ENCODE data around the gene CTDP1.

The CTDP1 gene

DNA sequence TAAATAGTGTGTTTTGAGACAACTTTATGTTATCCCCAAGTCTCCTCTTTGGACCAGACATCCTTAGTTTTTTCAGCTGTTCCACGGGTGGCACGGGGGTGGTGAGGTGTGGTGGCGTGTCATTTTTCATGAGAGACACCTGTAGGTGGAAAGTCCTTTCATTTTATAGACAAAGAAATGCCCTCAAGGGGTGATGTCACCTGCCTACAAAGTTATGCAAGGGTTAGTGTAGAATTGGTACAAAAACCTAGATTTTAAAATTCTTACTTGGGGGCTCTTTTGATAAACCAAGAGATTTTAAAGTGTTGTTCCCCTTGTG is 15.3 kb downstream of the CTDP1 start:
- no peak overlapping the region for H3K4me3 ChIP-seq (ENCODE audit: low read depth, low read length, poor library complexity, severe bottlenecking)

DNA sequence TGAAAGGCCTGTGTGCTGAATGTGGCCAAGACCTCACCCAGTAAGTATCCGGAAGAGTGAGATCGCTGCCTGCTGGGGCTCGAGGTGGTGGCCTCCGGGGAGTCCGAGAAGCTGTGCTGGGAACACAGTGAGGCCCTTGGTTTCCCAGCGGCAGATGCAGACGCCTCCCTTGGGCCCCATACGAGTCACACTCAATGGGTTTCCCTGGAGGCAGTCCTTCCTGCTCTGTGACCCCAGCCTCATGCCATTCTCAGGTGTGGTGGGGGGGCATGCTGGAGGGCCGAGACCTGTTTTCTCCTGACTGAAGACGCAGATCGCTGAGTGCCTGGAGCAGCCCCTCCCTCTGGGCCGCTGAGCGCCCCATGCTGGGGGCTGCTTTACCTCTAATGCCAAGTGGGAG is 15.7 kb downstream of the CTDP1 start:
- Histone ChIP-seq H3K36me3 (ENCODE audit: insufficient read depth, low read length) (peaks cover 51% of the 10 kb centered on the region), H3K9me3 (ENCODE audit: low read length) (no peaks in the 10 kb centered on the region), H3K4me3 (ENCODE audit: low read depth, low read length, poor library complexity, severe bottlenecking) (no peak overlapping the region), H3K79me2 (ENCODE audit: insufficient read depth, low read length) (peaks cover 5% of the 10 kb centered on the region; the same call in 1 of the 2 replicates), H3F3A (ENCODE audit: insufficient read depth, low read length) (no peaks in the 10 kb centered on the region), H4K20me1 (ENCODE audit: insufficient read depth, low read length) (no peaks in the 10 kb centered on the region), H3K27me3 (ENCODE audit: insufficient read depth, low read length) (no peaks in the 10 kb centered on the region), H3K9ac (ENCODE audit: low read length) (no peak overlapping the region), H3K4me1 (ENCODE audit: insufficient read depth, low read length, severe bottlenecking) (no peaks in the 10 kb centered on the region), H3K27ac (ENCODE audit: low read depth, low read length, poor library complexity, severe bottlenecking) (no peak overlapping the region), H3K4me2 (ENCODE audit: low read length) (no peak overlapping the region), H2AFZ (ENCODE audit: low read length) (no peak overlapping the region), H3K9me2 (ENCODE audit: low read depth, low read length) (no peaks in the 10 kb centered on the region)
- TF ChIP-seq EZH2 (IDR thresholded peaks at IDR 0.05; ENCODE audit: borderline replicate concordance, low read length), result no peak

More for the DNA sequence above, 15.3 kb downstream of the CTDP1 start:
- Histone ChIP-seq H3K36me3 (ENCODE audit: insufficient read depth, low read length) (peaks cover 47% of the 10 kb centered on the region), H3K4me2 (ENCODE audit: low read length) (no peak overlapping the region), H3K79me2 (ENCODE audit: insufficient read depth, low read length) (peaks cover 5% of the 10 kb centered on the region; the same call in 1 of the 2 replicates), H3F3A (ENCODE audit: insufficient read depth, low read length) (no peaks in the 10 kb centered on the region), H4K20me1 (ENCODE audit: insufficient read depth, low read length) (no peaks in the 10 kb centered on the region), H3K27me3 (ENCODE audit: insufficient read depth, low read length) (no peaks in the 10 kb centered on the region), H2AFZ (ENCODE audit: low read length) (no peak overlapping the region), H3K9me3 (ENCODE audit: low read length) (no peaks in the 10 kb centered on the region), H3K27ac (ENCODE audit: low read depth, low read length, poor library complexity, severe bottlenecking) (no peak overlapping the region), H3K9ac (ENCODE audit: low read length) (no peak overlapping the region), H3K9me2 (ENCODE audit: low read depth, low read length) (no peaks in the 10 kb centered on the region), H3K4me1 (ENCODE audit: insufficient read depth, low read length, severe bottlenecking) (no peaks in the 10 kb centered on the region)
- no peak for TF ChIP-seq EZH2 (IDR thresholded peaks at IDR 0.05; ENCODE audit: borderline replicate concordance, low read length)
- TF ChIP-seq, protein P1, sequence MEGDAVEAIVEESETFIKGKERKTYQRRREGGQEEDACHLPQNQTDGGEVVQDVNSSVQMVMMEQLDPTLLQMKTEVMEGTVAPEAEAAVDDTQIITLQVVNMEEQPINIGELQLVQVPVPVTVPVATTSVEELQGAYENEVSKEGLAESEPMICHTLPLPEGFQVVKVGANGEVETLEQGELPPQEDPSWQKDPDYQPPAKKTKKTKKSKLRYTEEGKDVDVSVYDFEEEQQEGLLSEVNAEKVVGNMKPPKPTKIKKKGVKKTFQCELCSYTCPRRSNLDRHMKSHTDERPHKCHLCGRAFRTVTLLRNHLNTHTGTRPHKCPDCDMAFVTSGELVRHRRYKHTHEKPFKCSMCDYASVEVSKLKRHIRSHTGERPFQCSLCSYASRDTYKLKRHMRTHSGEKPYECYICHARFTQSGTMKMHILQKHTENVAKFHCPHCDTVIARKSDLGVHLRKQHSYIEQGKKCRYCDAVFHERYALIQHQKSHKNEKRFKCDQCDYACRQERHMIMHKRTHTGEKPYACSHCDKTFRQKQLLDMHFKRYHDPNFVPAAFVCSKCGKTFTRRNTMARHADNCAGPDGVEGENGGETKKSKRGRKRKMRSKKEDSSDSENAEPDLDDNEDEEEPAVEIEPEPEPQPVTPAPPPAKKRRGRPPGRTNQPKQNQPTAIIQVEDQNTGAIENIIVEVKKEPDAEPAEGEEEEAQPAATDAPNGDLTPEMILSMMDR (IDR thresholded peaks at IDR 0.05; ENCODE audit: low read length), result no peak

DNA sequence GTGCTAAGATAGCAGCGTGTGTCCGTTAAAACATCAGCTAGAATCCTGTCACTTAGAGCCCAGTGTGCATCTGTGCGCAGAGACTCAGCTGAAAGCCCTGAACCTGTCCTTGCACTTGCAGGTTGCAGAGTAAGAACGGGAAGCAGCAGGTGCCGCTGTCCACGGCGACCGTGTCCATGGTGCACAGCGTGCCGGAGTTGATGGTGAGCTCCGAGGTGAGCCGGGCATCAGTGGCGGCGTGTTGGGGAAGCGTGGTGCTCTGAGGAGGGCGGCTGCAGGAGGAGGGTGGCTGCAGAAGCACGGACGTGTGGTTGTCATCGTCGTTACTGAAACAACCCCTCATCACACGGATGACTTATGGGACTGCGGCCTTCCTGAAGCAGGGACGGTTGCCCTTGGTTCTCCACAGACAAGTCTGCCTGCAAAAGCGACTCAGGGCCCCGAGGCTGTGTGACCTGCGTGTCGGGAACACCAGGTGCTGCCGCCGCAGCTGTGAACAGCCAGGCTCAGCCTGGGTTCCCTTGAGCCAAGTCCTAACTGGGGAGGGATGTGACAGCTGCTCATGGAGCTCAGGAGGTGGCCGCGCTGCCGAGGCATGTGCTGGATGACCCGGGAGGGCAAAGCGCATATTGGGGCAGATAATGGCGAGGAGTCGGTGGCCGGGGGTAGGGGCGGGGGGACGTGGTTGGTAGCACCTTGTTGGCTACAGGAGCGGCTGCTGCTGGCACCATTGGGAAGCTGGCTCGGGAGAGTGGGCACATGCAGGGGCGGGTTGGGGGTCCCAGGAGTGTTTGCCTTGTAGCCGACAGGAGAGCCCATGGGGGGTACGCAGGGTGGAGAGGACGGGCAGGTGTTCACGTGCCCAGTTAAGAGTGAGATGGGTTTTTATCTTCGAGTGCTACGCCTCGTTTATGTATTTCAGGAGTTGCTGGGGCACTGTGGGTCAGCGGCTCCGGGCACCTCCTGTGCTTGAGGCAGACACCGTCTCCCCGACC is 16.6 kb downstream of the CTDP1 start:
- H4K20me1 ChIP-seq (ENCODE audit: insufficient read depth, low read length), result no peaks in the 10 kb centered on the region
- H3K79me2 ChIP-seq (ENCODE audit: insufficient read depth, low read length), result peaks cover 5% of the 10 kb centered on the region; the same call in 1 of the 2 replicates
- no peak overlapping the region for H3K27ac ChIP-seq (ENCODE audit: low read depth, low read length, poor library complexity, severe bottlenecking)
- no peak for TF ChIP-seq EZH2 (IDR thresholded peaks at IDR 0.05; ENCODE audit: borderline replicate concordance, low read length)
- TF ChIP-seq, protein P1 (IDR thresholded peaks at IDR 0.05; ENCODE audit: low read length), result no peak
- H2AFZ ChIP-seq (ENCODE audit: low read length), result no peak overlapping the region
- no peak overlapping the region for H3K4me3 ChIP-seq (ENCODE audit: low read depth, low read length, poor library complexity, severe bottlenecking)
- H3K27me3 ChIP-seq (ENCODE audit: insufficient read depth, low read length), result no peaks in the 10 kb centered on the region
- H3K36me3 ChIP-seq (ENCODE audit: insufficient read depth, low read length), result peaks cover 59% of the 10 kb centered on the region
- H3K9me3 ChIP-seq (ENCODE audit: low read length), result no peaks in the 10 kb centered on the region
- no peak overlapping the region for H3K9ac ChIP-seq (ENCODE audit: low read length)
- H3F3A ChIP-seq (ENCODE audit: insufficient read depth, low read length), result no peaks in the 10 kb centered on the region
- H3K4me2 ChIP-seq (ENCODE audit: low read length), result no peak overlapping the region
- no peaks in the 10 kb centered on the region for H3K9me2 ChIP-seq (ENCODE audit: low read depth, low read length)
- H3K4me1 ChIP-seq (ENCODE audit: insufficient read depth, low read length, severe bottlenecking), result no peaks in the 10 kb centered on the region

Data from OCI-LY1 (cell line).